ENCODE measurements around the gene B3GALT5. TPM values are rescaled to one million over a fixed set of nuclear protein-coding genes. Genes with fewer than 3 reads are reported as not detected.

B3GALT5 gene
- total RNA-seq, 1 experiment from 2014 or later: 1.5 TPM

DNA sequence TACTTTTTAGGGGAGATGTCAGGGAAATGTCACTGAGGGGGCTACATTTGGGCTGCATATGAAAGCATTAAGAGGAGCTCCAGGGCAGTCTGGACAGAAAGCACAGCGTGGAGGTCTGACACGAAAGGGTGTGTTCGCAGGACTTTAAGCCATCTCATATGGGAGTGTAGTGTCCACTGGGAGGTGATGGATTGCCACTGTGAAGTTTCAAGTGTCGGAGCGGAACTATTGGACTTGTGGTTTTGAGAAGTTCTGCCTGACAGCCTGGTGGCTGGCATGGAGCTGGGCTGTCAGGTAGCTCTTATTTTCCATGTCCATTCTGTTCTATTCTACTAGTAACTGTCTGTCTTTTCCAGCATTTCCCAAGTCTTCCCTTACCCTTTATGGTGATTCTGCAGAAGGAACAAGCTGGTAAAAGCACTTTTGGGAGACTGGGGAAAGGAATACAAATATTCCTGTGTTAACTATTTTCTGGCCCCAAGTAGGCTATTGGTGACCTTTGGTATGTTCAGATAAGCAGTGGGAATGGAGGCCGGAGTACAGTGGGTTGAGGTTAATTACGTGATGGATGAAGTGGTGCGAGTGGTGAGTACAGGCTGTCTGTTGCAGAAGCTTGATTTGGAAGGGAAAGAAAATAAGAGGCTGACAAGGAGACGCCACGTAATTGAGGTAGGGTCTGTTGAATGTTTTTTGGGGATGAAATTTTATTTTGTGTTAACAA is 19.3 kb downstream of the B3GALT5 start:
- Histone ChIP-seq H4K20me1 (ENCODE audit: low read length) (no peaks in the 10 kb centered on the region), H3K9me3 (ENCODE audit: low read length) (no peaks in the 10 kb centered on the region), H3K36me3 (ENCODE audit: low read depth, low read length) (no peaks in the 10 kb centered on the region), H2AFZ (ENCODE audit: low read length) (no peak overlapping the region), H3F3A (ENCODE audit: low read length, unreplicated experiment) (peaks cover 9% of the 10 kb centered on the region), H3K4me1 (ENCODE audit: insufficient read depth, low read length) (peaks cover 58% of the 10 kb centered on the region), H3K9me2 (replicated peaks; ENCODE audit: low read length) (no peaks in the 10 kb centered on the region), H3K9ac (ENCODE audit: low read length) (no peak overlapping the region), H3K79me2 (ENCODE audit: low read length) (no peaks in the 10 kb centered on the region), H3K27me3 (ENCODE audit: low read length) (no peaks in the 10 kb centered on the region), H3K27ac (ENCODE audit: low read length) (peak overlapping the region; percentile 95; the same call in 1 of the 2 replicates), H3K4me2 (ENCODE audit: low read length) (peak overlapping the region; percentile 84; the same call in 1 of the 2 replicates), H3K4me3 (ENCODE audit: low read length) (no peak overlapping the region)
- intact Hi-C loops (cut with micrococcal nuclease): loop anchor here (2.0 to 10.0 kb wide), 4 partner anchors 41 to 437 kb away; a partner anchor contains a TSS
- ATAC-seq: no peak
- no TSS peak for BruUV-seq (replicated peaks)
- ChIA-PET CTCF (no interaction called here), POLR2A (ENCODE audit: unreplicated experiment) (no interaction called here)
- DNase-seq: no peak
- TF ChIP-seq EZH2 (IDR thresholded peaks at IDR 0.05; ENCODE audit: low read length, unreplicated experiment) (no peak), EZH2phosphoT487 (IDR thresholded peaks at IDR 0.05; ENCODE audit: borderline replicate concordance, low read length) (no peak)
- TF ChIP-seq, protein P1, sequence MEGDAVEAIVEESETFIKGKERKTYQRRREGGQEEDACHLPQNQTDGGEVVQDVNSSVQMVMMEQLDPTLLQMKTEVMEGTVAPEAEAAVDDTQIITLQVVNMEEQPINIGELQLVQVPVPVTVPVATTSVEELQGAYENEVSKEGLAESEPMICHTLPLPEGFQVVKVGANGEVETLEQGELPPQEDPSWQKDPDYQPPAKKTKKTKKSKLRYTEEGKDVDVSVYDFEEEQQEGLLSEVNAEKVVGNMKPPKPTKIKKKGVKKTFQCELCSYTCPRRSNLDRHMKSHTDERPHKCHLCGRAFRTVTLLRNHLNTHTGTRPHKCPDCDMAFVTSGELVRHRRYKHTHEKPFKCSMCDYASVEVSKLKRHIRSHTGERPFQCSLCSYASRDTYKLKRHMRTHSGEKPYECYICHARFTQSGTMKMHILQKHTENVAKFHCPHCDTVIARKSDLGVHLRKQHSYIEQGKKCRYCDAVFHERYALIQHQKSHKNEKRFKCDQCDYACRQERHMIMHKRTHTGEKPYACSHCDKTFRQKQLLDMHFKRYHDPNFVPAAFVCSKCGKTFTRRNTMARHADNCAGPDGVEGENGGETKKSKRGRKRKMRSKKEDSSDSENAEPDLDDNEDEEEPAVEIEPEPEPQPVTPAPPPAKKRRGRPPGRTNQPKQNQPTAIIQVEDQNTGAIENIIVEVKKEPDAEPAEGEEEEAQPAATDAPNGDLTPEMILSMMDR (conservative IDR thresholded peaks at IDR 0.05; ENCODE audit: low read depth, low read length): no peak

DNA sequence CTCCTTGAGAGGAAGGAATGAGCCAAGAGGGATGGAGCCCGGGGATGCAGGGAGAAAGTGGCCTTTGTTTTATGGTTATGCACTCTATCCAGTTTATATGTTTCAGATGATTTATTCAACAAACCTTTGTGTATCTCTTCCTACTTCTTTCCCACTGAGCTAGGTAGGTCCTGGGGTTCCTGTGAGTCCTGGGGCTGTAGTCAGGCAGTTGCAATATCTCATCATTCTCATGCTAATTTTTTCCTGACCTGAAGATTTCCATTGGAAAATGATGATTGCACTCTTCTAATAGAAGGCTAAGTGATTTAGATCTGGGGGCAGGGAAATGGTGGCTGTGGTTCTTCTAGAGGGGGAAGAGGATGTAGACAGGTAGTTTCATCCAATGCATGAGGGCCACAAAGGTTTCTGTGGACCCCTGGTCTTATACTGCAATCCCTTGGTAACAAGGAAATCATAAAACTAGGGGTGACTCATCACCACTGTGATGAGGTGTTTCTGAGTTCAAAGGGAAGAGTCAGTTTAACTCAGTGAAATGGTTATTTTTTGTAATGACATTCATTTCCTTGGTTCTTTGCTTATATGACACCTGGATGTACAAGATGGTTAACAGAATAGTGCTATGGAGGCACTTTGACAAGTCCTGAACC is 20.2 kb downstream of the B3GALT5 start:
- ChIA-PET POLR2A (ENCODE audit: unreplicated experiment) (interaction anchor here (0.5 to 0.6 kb wide), 3 partner anchors 67 to 1146 kb away, joined by 3 to 7 read pairs (median 5); no protein-coding TSS in a partner anchor), CTCF (no interaction called here)
- Histone ChIP-seq H3F3A (ENCODE audit: low read length, unreplicated experiment) (peaks cover 9% of the 10 kb centered on the region), H3K9ac (ENCODE audit: low read length) (peak overlapping the region; percentile 76), H3K9me2 (replicated peaks; ENCODE audit: low read length) (no peaks in the 10 kb centered on the region), H3K4me1 (ENCODE audit: insufficient read depth, low read length) (peaks cover 64% of the 10 kb centered on the region), H4K20me1 (ENCODE audit: low read length) (no peaks in the 10 kb centered on the region), H3K4me2 (ENCODE audit: low read length) (peak overlapping the region; percentile 73), H2AFZ (ENCODE audit: low read length) (no peak overlapping the region), H3K27me3 (ENCODE audit: low read length) (no peaks in the 10 kb centered on the region), H3K27ac (ENCODE audit: low read length) (peak overlapping the region; percentile 95), H3K79me2 (ENCODE audit: low read length) (no peaks in the 10 kb centered on the region), H3K36me3 (ENCODE audit: low read depth, low read length) (no peaks in the 10 kb centered on the region), H3K4me3 (ENCODE audit: low read length) (peak overlapping the region; percentile 48), H3K9me3 (ENCODE audit: low read length) (no peaks in the 10 kb centered on the region)
- DNase-seq (peak; percentile 84), ATAC-seq (peak; percentile 41)
- TF ChIP-seq, protein P1 (conservative IDR thresholded peaks at IDR 0.05; ENCODE audit: low read depth, low read length): no peak
- TF ChIP-seq EZH2phosphoT487 (IDR thresholded peaks at IDR 0.05; ENCODE audit: borderline replicate concordance, low read length) (no peak), EZH2 (IDR thresholded peaks at IDR 0.05; ENCODE audit: low read length, unreplicated experiment) (no peak)
- intact Hi-C loops (cut with micrococcal nuclease): loop anchor here (1.0 to 10.0 kb wide), 3 partner anchors 82 to 438 kb away; a partner anchor contains a TSS
- no TSS peak for BruUV-seq (replicated peaks)

Measured in PC-3 (cell line).